Suprapubic skin (tissue), 3 donors: ENCODE results near the gene RBM38.

Source experiments
- CTCF ChIP-seq, 2 donors: fragments of 200-600 bp in 1 of 2; fragments of 450-650 bp in 1 of 2; sonication (generic) in 1 of 2; IDR thresholded peaks; one replicate each; pipeline ENCODE4 v1.5.1; 2016 to 2019; ENCODE audit warnings: antibody characterized with exemption in 2 of 2, mild to moderate bottlenecking in 1 of 2, moderate library complexity in 1 of 2
- POLR2A ChIP-seq, 2 donors: fragments of 450-650 bp; IDR thresholded peaks; one replicate each; pipeline ENCODE4 v1.6.1; 2017; ENCODE audit warnings: antibody characterized with exemption in 2 of 2, mild to moderate bottlenecking in 2 of 2, moderate library complexity in 2 of 2

- TF ChIP-seq CTCF (IDR thresholded peaks at IDR 0.05) (no peak), POLR2A (IDR thresholded peaks at IDR 0.05) (no peak)
Measured at GRCh38 chr20:57434390-57434700, 43.1 kb downstream of the RBM38 start.
